Neural progenitor cell (in vitro differentiated cells): ENCODE data around the gene DNAJC21. TPM values are rescaled to one million over a fixed set of nuclear protein-coding genes. Genes with fewer than 3 reads are reported as not detected.

Experiments used
- DNase-seq: peaks from one replicate; pipeline ENCODE4 v3.0.0-alpha.2; 2016; ENCODE audit warnings: low spot score
- H2AFZ ChIP-seq: fragments of 200-600 bp; sonication (generic); replicated peaks from 2 replicates; pipeline ENCODE4 v1.6.1; 2016; ENCODE audit warnings: antibody characterized with exemption
- H3F3A ChIP-seq: fragments of 200-600 bp; sonication (generic); 2 replicates; pipeline ENCODE4 v1.6.1; 2016; ENCODE audit warnings: antibody characterized with exemption, low read depth
- H3K27ac ChIP-seq: fragments of 200-600 bp; sonication (generic); 2 replicates; pipeline ENCODE4 v1.5.1; 2016; ENCODE audit warnings: mild to moderate bottlenecking
- H3K27me3 ChIP-seq: fragments of 200-600 bp; sonication (generic); 2 replicates; pipeline ENCODE4 v1.6.1; 2016; ENCODE audit warnings: mild to moderate bottlenecking, moderate library complexity
- H3K36me3 ChIP-seq: fragments of 200-600 bp; sonication (generic); 2 replicates; pipeline ENCODE4 v1.5.1; 2016
- H3K4me1 ChIP-seq: fragments of 200-600 bp; sonication (generic); 2 replicates; pipeline ENCODE4 v1.6.1; 2016; ENCODE audit warnings: mixed run types
- H3K4me2 ChIP-seq: fragments of 200-600 bp; sonication (generic); 2 replicates; pipeline ENCODE4 v1.6.1; 2016
- H3K4me3 ChIP-seq: fragments of 200-600 bp; sonication (generic); 2 replicates; pipeline ENCODE4 v1.5.1; 2016
- H3K79me2 ChIP-seq: fragments of 200-600 bp; sonication (generic); 2 replicates; pipeline ENCODE4 v1.6.1; 2016; ENCODE audit warnings: low read depth
- H3K9ac ChIP-seq: fragments of 200-600 bp; sonication (generic); 2 replicates; pipeline ENCODE4 v1.6.1; 2016
- H3K9me3 ChIP-seq: fragments of 200-600 bp; sonication (generic); 2 replicates; pipeline ENCODE4 v1.5.1; 2016; ENCODE audit warnings: low read depth
- H4K20me1 ChIP-seq: fragments of 200-600 bp; sonication (generic); 2 replicates; pipeline ENCODE4 v1.6.1; 2016; ENCODE audit warnings: low read depth
- H3K27ac Mint-ChIP-seq: 3 replicates; pipeline ENCODE4 v1.8.0; 2021; ENCODE audit warnings: mixed read lengths
- H3K27me3 Mint-ChIP-seq: 2 replicates; pipeline ENCODE4 v1.8.0; 2022; ENCODE audit warnings: low read depth, mild to moderate bottlenecking, inconsistent platforms, moderate library complexity, mixed read lengths; ENCODE audit not compliant: insufficient read depth
- H3K36me3 Mint-ChIP-seq: 3 replicates; pipeline ENCODE4 v1.8.0; 2021; ENCODE audit warnings: mixed read lengths
- H3K4me1 Mint-ChIP-seq: 3 replicates; pipeline ENCODE4 v1.8.0; 2021; ENCODE audit warnings: mixed read lengths
- H3K4me3 Mint-ChIP-seq: 3 replicates; pipeline ENCODE4 v1.8.0; 2021; ENCODE audit warnings: mild to moderate bottlenecking, moderate library complexity, mixed read lengths
- H3K9me3 Mint-ChIP-seq: 3 replicates; pipeline ENCODE4 v1.8.0; 2020; ENCODE audit warnings: mixed read lengths
- CTCF ChIP-seq: fragments of 200-600 bp; sonication (generic); IDR thresholded peaks from 2 replicates; pipeline ENCODE4 v1.5.1; 2017; ENCODE audit warnings: antibody characterized with exemption, mild to moderate bottlenecking
- EZH2 ChIP-seq: fragments of 200-600 bp; sonication (generic); IDR thresholded peaks from 2 replicates; pipeline ENCODE4 v1.6.1; 2017; ENCODE audit warnings: antibody characterized with exemption, mild to moderate bottlenecking, moderate library complexity
- EZH2phosphoT487 ChIP-seq: fragments of 200-600 bp; sonication (generic); IDR thresholded peaks from 2 replicates; pipeline ENCODE4 v1.6.1; 2017; ENCODE audit warnings: antibody characterized with exemption
- total RNA-seq: library from RNA; depleted of rRNA; stranded (reverse); fragments of >200 nt; gene quantifications from 2 replicates; pipeline ENCODE4 v1.2.3, GENCODE V29; 2015; ENCODE audit warnings: low replicate concordance

DNAJC21 gene
- total RNA-seq, 1 donor from 2014 or later, result 52.8 TPM

- Mint-ChIP-seq H3K27me3 (peaks cover 2% of the 10 kb centered on the region), H3K4me1 (no peaks in the 10 kb centered on the region), H3K36me3 (peaks cover 2% of the 10 kb centered on the region), H3K9me3 (no peaks in the 10 kb centered on the region), H3K4me3 (no peak overlapping the region), H3K27ac (no peak overlapping the region)
- TF ChIP-seq CTCF (no peak), EZH2phosphoT487 (no peak), EZH2 (no peak)
- H3K79me2 ChIP-seq, result no peaks in the 10 kb centered on the region
- H3K4me3 ChIP-seq, result no peak overlapping the region
- peaks cover 6% of the 10 kb centered on the region for H3F3A ChIP-seq
- H3K9ac ChIP-seq, result no peak overlapping the region
- H2AFZ ChIP-seq, result no peak overlapping the region
- H3K4me2 ChIP-seq, result no peak overlapping the region
- H3K36me3 ChIP-seq, result no peaks in the 10 kb centered on the region
- no peaks in the 10 kb centered on the region for H3K27me3 ChIP-seq
- H3K27ac ChIP-seq, result no peak overlapping the region
- no peaks in the 10 kb centered on the region for H3K9me3 ChIP-seq
- H4K20me1 ChIP-seq, result no peaks in the 10 kb centered on the region
- no peaks in the 10 kb centered on the region for H3K4me1 ChIP-seq
- DNase-seq, result peak; percentile 7
Measured at GRCh38 chr5:34895641-34896419, 33.5 kb upstream of the DNAJC21 start.

GRCh38 chr5:34897646-34898045, 31.7 kb upstream of the DNAJC21 start:
- H3K27ac Mint-ChIP-seq, result no peak overlapping the region
- peaks cover 2% of the 10 kb centered on the region for H3K36me3 Mint-ChIP-seq
- H3F3A ChIP-seq, result peaks cover 6% of the 10 kb centered on the region
- no peaks in the 10 kb centered on the region for H3K9me3 ChIP-seq
- no peak overlapping the region for H3K9ac ChIP-seq
- no peaks in the 10 kb centered on the region for H3K4me1 ChIP-seq
- no peaks in the 10 kb centered on the region for H4K20me1 ChIP-seq
- DNase-seq, result no peak
- TF ChIP-seq EZH2phosphoT487 (no peak), EZH2 (no peak), CTCF (no peak)
- no peaks in the 10 kb centered on the region for H3K27me3 ChIP-seq
- no peak overlapping the region for H2AFZ ChIP-seq
- no peaks in the 10 kb centered on the region for H3K4me1 Mint-ChIP-seq
- no peaks in the 10 kb centered on the region for H3K36me3 ChIP-seq
- no peak overlapping the region for H3K4me2 ChIP-seq
- H3K79me2 ChIP-seq, result no peaks in the 10 kb centered on the region
- no peak overlapping the region for H3K27ac ChIP-seq
- H3K9me3 Mint-ChIP-seq, result no peaks in the 10 kb centered on the region
- H3K4me3 Mint-ChIP-seq, result no peak overlapping the region
- H3K27me3 Mint-ChIP-seq, result peaks cover 2% of the 10 kb centered on the region
- no peak overlapping the region for H3K4me3 ChIP-seq

GRCh38 chr5:34898258-34898895, 31.0 kb upstream of the DNAJC21 start:
- Mint-ChIP-seq H3K27me3 (peaks cover 2% of the 10 kb centered on the region), H3K4me1 (no peaks in the 10 kb centered on the region), H3K27ac (no peak overlapping the region), H3K4me3 (no peak overlapping the region), H3K36me3 (peaks cover 2% of the 10 kb centered on the region), H3K9me3 (no peaks in the 10 kb centered on the region)
- H3K9ac ChIP-seq, result no peak overlapping the region
- DNase-seq, result peak; percentile 82
- H3K79me2 ChIP-seq, result no peaks in the 10 kb centered on the region
- no peaks in the 10 kb centered on the region for H3K27me3 ChIP-seq
- H3K4me3 ChIP-seq, result no peak overlapping the region
- peaks cover 6% of the 10 kb centered on the region for H3F3A ChIP-seq
- no peak overlapping the region for H3K4me2 ChIP-seq
- no peaks in the 10 kb centered on the region for H3K9me3 ChIP-seq
- no peak overlapping the region for H2AFZ ChIP-seq
- H3K36me3 ChIP-seq, result no peaks in the 10 kb centered on the region
- no peaks in the 10 kb centered on the region for H4K20me1 ChIP-seq
- H3K27ac ChIP-seq, result no peak overlapping the region
- H3K4me1 ChIP-seq, result no peaks in the 10 kb centered on the region
- TF ChIP-seq EZH2phosphoT487, result no peak
- no peak for TF ChIP-seq EZH2
- peak; percentile 93 for TF ChIP-seq CTCF
